Esophagus muscularis mucosa (tissue), 3 donors: ENCODE measurements around the gene DMRT1.

ENCODE experiments used
- CTCF ChIP-seq, 3 experiments: fragments of 200-600 bp in 2 of 3; fragments of 450-650 bp in 1 of 3; sonication (generic) in 2 of 3; IDR thresholded peaks; one replicate each; pipeline ENCODE4 v1.5.1; 2017 to 2019; ENCODE audit warnings: antibody characterized with exemption in 3 of 3, mild to moderate bottlenecking in 2 of 3, moderate library complexity in 1 of 3
- POLR2A ChIP-seq: fragments of 450-650 bp; IDR thresholded peaks from one replicate; pipeline ENCODE4 v1.6.1; 2017; ENCODE audit warnings: antibody characterized with exemption, moderate library complexity, mild to moderate bottlenecking, low read depth

- no peak for TF ChIP-seq POLR2A
- no peak for TF ChIP-seq CTCF (IDR thresholded peaks at IDR 0.05)
Measured at GRCh38 chr9:974031-974995, 132.8 kb downstream of the DMRT1 start.
